Activated CD4-positive, alpha-beta T cell treated with anti-CD3 and anti-CD28 coated beads, Interleukin-2, Interleukin-4, amounts not matched to agents 100 ng/mL and 50 ng/mL, durations not matched to agents 16 hours and 8 hours (primary cell): ENCODE results near the gene GRM7.

Experiments used
- DNase-seq: peaks from one replicate; pipeline ENCODE4 v3.0.0-alpha.2; 2020; ENCODE audit warnings: low spot score

GRM7 gene

GRCh38 chr3:7581831-7582230, 720.9 kb downstream of the GRM7 start:
- no peak for DNase-seq

DNA sequence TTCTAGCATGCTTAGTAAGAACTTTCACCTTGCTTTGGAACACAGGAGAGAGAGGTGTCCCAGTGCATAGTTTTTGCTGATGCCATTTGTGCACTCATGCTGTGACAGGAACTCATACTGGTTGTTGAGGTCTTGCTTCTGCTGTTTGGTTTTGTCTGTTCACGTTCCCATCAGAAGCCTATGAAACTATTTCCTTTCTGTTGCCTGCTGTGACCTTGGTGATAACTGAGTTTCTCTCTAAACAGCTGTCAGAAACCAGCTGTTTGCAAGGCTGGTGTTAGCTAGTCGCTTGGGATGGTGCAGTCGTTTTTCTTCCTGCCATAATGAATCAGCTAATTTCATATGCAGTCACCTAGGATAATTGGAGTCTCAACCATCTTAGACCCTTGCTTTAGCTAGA, 724.1 kb downstream of the GRM7 start:
- no peak for DNase-seq

- no peak for DNase-seq
Measured at GRCh38 chr3:7588236-7588635, 727.3 kb downstream of the GRM7 start.

DNA sequence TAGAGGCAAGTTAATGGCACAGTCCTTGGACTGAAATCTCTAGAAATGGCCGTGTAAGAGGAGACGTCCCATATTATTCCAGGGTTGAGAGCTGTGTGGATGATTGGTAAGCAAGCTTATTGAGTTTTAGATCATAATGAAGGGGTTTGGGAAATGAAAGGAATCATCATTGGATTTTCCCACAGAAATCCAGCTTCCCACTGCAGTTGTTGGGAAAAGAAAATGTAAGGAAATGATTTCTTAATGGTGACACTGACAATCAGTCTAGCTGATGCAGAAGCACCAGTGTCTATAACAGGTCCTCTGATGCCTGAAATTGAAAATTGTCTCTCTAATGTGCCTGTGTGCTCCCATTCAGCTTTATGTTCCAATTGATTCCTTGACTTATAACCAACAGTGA, 728.6 kb downstream of the GRM7 start:
- DNase-seq, result no peak

- no peak for DNase-seq
Measured at GRCh38 chr3:7602297-7602696, 741.4 kb downstream of the GRM7 start.

DNA sequence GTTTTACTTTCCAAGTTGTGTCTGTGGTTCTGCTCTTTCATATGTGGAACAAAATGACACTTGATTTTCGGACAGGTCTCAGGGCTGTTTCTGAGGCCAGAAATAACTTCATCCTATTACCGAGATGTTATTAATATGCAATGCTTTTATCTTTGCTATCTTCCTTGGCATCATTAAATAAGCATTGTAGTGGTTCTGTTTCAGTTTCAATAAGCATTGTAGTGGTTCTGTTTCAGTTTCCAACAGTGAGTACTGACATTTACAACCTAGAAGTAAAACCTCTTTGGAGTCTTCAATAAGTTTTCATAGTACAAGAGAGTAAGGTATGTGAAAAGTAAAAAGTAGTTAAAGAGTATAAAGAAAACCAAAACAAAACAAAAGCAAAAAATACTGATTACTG, 746.2 kb downstream of the GRM7 start:
- no peak for DNase-seq

DNA sequence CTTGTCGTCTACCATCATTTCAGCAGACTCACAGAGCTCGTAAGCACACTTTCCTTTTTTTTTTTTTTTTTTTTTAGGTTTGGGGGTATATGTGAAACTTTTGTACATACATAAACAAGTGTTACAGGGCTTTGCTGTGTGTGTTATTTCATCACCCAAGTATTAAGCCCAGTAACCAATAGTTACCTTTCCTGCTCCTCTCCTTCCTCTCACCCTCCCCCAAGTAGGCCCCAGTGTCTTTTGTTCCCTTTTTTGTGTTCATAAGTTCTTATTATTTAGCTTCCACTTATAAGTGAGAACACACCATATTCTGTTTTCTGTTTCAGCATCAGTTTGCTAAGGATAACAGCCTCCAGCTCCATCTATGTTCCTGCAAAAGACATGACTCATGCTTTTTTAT, 746.8 kb downstream of the GRM7 start:
- DNase-seq, result no peak

DNA sequence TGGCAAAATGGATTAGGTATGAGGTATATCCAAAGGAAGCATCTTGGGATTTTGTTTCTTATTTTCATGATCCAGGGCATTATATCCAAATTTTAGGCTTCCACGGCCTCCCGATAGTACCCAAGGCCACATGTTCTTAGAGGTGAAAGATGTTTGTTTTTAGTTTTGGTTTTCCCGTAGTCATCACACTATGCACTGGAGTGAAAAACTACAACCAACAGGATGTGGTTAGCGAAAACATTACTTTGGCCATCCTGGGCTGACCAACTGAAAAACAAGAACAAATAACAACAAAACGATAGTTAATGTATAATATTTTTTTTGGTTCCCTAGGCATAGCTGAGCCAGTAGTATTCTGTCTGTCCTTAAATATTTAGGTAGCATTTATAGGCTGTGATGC, 749.7 kb downstream of the GRM7 start:
- no peak for DNase-seq

DNA sequence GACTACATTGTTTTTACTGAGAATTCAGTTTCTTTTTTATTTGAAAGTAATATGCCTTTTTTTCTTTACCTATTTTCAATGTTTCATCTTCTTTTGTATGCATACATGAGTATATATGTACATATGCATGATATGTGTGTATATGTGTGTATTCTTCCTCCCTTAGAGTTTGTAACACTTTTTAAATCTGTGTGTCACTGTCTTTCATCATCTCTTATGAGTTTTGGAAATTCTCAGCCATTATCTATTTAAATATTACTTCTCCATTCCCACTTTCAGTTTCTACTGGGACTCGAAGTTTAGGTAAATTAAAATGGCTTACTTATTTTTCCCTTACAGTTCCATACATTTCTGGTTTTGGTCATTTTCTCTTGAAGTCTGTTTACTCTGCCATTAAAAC, 754.1 kb downstream of the GRM7 start:
- DNase-seq, result no peak

GRCh38 chr3:7618606-7619005, 757.7 kb downstream of the GRM7 start:
- DNase-seq, result no peak

DNA sequence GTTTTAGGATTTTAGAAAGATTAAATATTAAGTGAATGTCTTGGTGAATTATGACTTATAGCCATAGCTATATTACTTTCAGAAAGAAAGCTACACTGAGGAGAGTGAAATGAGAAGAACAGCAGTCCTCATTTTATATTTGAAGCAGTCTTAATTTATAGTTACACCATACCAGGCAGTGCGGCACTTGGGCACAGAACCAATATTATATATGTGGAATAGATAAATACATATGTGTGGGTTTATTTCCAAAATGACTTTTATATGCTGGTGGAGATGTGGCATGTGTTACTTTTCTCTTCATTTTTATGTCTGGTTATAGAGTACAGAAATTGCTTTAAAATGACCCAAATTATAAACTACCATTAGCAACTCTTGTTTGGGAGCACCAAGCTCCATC, 759.5 kb downstream of the GRM7 start:
- no peak for DNase-seq

- DNase-seq, result no peak
Measured at GRCh38 chr3:7621046-7621630, 760.2 kb downstream of the GRM7 start.

- DNase-seq, result no peak
Measured at GRCh38 chr3:7621651-7622050, 760.7 kb downstream of the GRM7 start.

DNA sequence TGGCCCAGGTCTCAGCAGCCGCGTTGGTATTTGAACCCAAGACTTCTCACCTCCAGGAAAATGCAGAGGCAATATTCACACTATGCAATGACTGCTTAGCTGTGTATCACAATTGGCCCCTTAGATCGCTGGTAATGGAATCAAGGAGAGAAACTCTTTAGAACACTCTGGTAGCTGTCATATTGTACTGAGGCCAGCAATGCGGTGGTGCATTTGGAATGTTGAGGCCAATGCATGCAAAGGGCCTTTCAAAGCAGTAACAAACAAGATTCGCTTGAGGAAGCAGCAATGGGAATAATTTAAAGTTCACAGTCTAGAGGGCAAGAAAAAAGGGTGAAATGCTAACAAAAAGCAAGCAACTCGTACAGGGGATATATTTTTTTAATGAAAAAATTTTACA, 764.1 kb downstream of the GRM7 start:
- DNase-seq, result no peak

GRCh38 chr3:7630351-7630911, 769.5 kb downstream of the GRM7 start:
- DNase-seq, result no peak

DNA sequence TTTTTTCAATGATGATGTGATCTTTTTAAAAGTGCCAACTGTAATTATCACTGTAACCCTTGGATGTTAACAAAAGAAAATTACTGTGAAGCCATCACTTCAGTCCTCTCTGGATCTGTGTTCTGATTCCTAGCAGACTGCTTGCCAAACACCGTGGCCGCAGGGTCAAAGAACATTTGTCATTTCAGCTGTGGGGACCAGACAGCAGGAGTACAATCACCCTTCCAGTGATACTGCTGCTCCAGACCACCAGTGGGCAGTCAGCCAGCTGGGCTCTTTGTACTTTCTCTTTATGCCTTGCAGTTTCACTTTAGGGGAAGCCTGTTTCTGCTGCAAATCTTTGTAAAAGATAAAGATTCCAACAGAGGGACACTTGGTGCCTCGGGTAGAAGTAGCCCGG, 770.0 kb downstream of the GRM7 start:
- DNase-seq, result no peak

DNA sequence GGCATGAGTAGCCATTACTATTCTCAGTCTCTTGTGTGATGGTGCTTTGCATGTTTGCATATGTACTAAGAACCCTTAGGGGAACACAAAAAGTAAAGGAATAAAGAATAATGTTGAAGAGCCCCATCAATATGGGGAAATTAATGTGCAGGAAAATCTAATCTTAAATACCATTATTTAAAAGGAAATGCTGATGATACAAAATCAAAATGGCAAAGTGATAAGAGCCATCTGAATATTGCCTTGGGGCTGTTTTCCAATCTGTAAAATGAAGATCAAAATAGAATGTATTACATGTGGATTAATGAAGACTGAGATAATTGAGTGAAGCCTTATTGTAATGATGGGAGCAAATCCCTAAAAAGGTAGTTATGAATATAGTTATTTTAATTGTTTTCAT, 771.4 kb downstream of the GRM7 start:
- no peak for DNase-seq

DNA sequence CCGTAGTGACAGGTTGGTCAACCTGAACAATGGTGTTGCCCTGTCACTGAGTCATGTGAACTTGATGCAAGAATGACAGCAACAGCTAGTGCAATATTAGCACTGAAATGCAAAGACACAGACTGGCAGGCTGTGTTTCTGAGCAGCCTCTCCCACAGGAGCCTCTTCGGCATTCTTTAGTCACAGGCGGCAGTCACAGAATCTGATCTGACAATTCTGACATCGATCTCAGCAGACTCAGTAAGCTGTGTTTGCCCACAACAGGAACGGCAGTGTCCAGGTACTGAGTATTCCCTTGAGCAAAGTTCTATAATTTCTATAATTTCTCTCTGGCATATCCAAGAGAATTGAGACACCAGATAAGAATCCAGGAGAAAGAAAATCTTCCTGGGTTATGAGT, 776.8 kb downstream of the GRM7 start:
- DNase-seq, result no peak

DNA sequence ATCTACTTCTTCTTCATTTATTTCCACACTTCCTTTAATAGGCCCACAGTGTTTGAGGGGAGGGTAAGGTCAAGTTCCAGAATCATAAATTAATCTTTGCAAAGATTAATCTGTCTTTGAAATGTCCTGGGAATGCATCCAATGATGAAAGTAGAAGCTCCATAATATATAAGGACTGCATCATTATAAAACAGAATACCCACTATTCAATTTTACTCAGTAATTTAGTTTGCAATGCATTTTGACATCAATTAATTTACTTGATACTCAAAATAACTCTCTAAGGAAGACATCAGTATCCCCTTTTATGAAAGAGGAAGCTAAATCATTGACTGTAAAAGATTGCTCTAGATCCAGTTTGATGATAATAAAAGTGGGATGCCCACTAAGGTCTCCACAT, 777.2 kb downstream of the GRM7 start:
- no peak for DNase-seq

DNA sequence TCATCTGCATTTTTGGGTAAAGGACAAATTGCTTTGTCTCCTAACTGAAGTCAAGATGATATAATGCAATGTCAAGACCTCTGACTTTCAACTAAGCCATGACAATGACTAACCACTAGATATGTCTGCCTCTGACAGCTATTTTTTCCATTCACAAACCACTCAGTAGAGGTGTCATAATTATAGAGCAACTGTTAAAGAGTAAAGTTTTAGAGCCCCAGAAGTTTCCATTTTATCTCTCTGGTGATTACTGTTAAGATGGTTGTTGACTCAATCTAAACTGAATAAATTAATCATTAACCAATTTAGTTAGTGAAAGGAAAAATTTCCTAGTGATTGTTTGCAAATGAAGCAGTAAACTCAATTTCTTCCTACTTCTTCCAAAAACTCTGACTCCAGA, 779.9 kb downstream of the GRM7 start:
- DNase-seq, result no peak

GRCh38 chr3:7646851-7647250, 785.9 kb downstream of the GRM7 start:
- no peak for DNase-seq

DNA sequence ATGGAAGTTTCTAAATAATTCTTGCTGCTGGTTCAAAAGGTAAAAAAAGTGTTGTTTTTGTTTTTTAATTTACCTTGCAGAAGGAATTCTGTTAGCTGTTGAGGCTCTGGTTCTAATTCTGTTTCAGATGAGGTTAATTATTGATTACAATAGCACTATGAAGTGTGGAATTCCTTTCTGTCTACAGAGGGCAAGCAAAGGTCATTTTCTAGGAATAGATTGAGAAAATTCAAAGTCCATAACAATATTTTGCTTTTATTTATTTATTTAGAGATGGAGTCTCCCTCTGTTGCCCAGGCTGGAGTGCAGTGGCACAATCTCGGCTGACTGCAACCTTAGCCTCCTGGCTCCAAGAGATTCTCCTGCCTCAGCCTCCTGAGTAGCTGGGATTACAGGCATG, 789.6 kb downstream of the GRM7 start:
- no peak for DNase-seq

DNA sequence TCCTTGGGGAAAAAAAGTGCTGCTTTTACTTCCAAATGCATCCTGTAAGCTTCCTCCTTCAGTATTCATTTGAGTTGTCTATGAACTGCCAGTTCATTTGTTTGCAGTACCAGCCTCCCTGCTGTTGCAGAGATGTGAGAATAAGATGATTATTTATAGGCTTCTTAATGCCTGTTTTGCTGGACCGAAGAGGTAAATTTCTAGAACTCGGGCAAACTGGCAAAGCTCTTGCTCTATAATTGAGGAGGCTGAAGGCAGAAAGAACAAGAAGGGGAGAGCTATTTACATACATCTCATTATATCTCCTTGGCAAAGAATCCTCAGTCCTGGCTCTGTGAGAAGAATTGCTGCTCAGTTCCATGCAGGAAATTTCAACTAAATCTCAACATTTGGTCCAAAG, 790.4 kb downstream of the GRM7 start:
- DNase-seq, result no peak

- DNase-seq, result no peak
Measured at GRCh38 chr3:7657214-7658112, 796.5 kb downstream of the GRM7 start.
